OCI-LY3 (cell line): ENCODE results near the gene FMNL2.
"Not testable (repeated sequence)": the region's sequence is repeated elsewhere in the genome, so short reads cannot be mapped to it uniquely, and the experiment has no call there.

Source experiments
- H2AFZ ChIP-seq: fragments of 200-600, 300-600 bp; shearing (Covaris generic); 2 replicates; pipeline ENCODE4 v1.6.0; 2014; ENCODE audit warnings: antibody characterized with exemption, low read depth, low read length
- H3K27ac ChIP-seq: fragments of 200-600, 300-600 bp; sonication (generic); 2 replicates; pipeline ENCODE4 v1.5.1; 2014; ENCODE audit warnings: mild to moderate bottlenecking, low read length, moderate library complexity, mixed read lengths
- H3K27me3 ChIP-seq: fragments of 200-600, 300-600 bp; sonication (generic); 2 replicates; pipeline ENCODE4 v1.6.1; 2014; ENCODE audit warnings: low read depth, low read length, mixed read lengths
- H3K36me3 ChIP-seq: fragments of 200-600, 300-600 bp; sonication (generic); replicated peaks from 2 replicates; pipeline ENCODE3; 2014; ENCODE audit warnings: low read depth, low read length, mixed read lengths
- H3K4me1 ChIP-seq: fragments of 300-600, 200-600 bp; sonication (generic); 2 replicates; pipeline ENCODE4 v1.6.1; 2014; ENCODE audit warnings: low read length, mixed read lengths
- H3K4me2 ChIP-seq: fragments of 200-600, 300-600 bp; sonication (generic); 2 replicates; pipeline ENCODE4 v1.6.1; 2014; ENCODE audit warnings: low read length, mixed read lengths
- H3K4me3 ChIP-seq: fragments of 300-600, 200-600 bp; sonication (generic); 2 replicates; pipeline ENCODE4 v1.5.1; 2014; ENCODE audit warnings: antibody characterized with exemption, mild to moderate bottlenecking, low read length, moderate library complexity
- H3K79me2 ChIP-seq: fragments of 300-600, 200-600 bp; shearing (Covaris generic); 2 replicates; pipeline ENCODE4 v1.6.1; 2014; ENCODE audit warnings: mild to moderate bottlenecking, low read length, mixed read lengths
- H3K9ac ChIP-seq: fragments of 300-600, 200-600 bp; shearing (Covaris generic); 2 replicates; pipeline ENCODE4 v1.6.0; 2014; ENCODE audit warnings: mild to moderate bottlenecking, low read length, moderate library complexity
- H3K9me3 ChIP-seq: fragments of 200-600, 300-600 bp; shearing (Covaris generic); 2 replicates; pipeline ENCODE4 v1.6.1; 2014; ENCODE audit warnings: low read length, mixed read lengths; ENCODE audit not compliant: insufficient read depth
- H4K20me1 ChIP-seq: fragments of 200-600, 300-600 bp; sonication (generic); 2 replicates; pipeline ENCODE4 v1.6.1; 2016; ENCODE audit warnings: low read length, mixed read lengths; ENCODE audit not compliant: insufficient read depth
- EZH2phosphoT487 ChIP-seq: fragments of 200-600 bp; shearing (Covaris generic); IDR thresholded peaks from 2 replicates; pipeline ENCODE4 v1.6.1; 2018; ENCODE audit warnings: antibody characterized with exemption, mixed run types, low read depth
- TF ChIP-seq, protein P1 (sequence below): fragments of 200-600, 300-600 bp; sonication (generic); IDR thresholded peaks from 2 replicates; pipeline ENCODE4 v1.5.1; 2014; ENCODE audit warnings: antibody characterized with exemption, low read length, low read depth

Gene FMNL2

DNA sequence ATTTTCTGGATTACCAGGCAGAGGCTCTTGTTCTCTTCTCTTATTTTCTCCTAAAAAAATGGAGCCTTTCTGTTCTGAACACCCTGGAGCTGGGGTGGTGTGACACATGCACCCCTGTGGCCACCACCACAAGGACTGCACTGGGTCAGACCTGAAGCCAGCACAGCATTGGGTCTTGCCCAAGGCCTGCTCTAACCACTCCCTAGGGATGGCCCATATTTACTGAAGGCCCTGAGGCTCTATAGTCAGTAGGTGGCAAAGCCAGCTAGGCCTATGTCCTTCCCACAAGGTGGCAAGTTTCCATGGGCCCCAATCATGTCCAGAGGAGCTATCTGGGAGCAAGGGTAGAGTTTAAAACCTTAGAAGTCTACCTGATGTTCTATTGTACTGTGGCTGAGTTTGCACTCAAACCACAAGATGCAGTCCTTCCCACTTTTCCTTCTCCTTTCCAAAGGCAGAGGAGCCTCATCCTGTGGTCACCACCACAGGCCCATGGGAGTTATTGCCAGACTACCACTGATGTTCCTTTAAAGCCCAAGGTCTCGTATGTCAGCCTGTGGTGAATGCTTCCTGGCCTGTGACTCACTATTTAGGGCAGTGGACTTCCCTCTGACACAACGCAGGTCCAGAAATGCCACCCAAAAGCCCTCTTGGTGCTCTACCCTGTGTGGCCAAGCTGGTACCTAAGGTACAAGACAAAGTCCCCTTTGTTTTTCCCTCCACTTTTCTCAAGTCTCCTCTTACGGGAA lies 15.0 kb upstream of the FMNL2 start:
- H3K9me3 ChIP-seq = no peaks in the 10 kb centered on the region
- no peak for TF ChIP-seq EZH2phosphoT487
- TF ChIP-seq, protein P1, sequence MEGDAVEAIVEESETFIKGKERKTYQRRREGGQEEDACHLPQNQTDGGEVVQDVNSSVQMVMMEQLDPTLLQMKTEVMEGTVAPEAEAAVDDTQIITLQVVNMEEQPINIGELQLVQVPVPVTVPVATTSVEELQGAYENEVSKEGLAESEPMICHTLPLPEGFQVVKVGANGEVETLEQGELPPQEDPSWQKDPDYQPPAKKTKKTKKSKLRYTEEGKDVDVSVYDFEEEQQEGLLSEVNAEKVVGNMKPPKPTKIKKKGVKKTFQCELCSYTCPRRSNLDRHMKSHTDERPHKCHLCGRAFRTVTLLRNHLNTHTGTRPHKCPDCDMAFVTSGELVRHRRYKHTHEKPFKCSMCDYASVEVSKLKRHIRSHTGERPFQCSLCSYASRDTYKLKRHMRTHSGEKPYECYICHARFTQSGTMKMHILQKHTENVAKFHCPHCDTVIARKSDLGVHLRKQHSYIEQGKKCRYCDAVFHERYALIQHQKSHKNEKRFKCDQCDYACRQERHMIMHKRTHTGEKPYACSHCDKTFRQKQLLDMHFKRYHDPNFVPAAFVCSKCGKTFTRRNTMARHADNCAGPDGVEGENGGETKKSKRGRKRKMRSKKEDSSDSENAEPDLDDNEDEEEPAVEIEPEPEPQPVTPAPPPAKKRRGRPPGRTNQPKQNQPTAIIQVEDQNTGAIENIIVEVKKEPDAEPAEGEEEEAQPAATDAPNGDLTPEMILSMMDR = no peak
- no peak overlapping the region for H2AFZ ChIP-seq
- no peaks in the 10 kb centered on the region for H3K36me3 ChIP-seq
- no peaks in the 10 kb centered on the region for H3K4me1 ChIP-seq
- H3K27me3 ChIP-seq = no peaks in the 10 kb centered on the region
- H3K27ac ChIP-seq = no peak overlapping the region
- no peak overlapping the region for H3K9ac ChIP-seq
- no peaks in the 10 kb centered on the region for H3K79me2 ChIP-seq
- no peak overlapping the region for H3K4me3 ChIP-seq
- H4K20me1 ChIP-seq = no peaks in the 10 kb centered on the region
- no peak overlapping the region for H3K4me2 ChIP-seq

- H3K36me3 ChIP-seq = no peaks in the 10 kb centered on the region
- no peak overlapping the region for H3K4me2 ChIP-seq
- H2AFZ ChIP-seq = no peak overlapping the region
- no peak overlapping the region for H3K4me3 ChIP-seq
- no peaks in the 10 kb centered on the region for H3K9me3 ChIP-seq
- no peak overlapping the region for H3K27ac ChIP-seq
- H4K20me1 ChIP-seq = no peaks in the 10 kb centered on the region
- no peak for TF ChIP-seq EZH2phosphoT487
- TF ChIP-seq, protein P1 = no peak
- no peaks in the 10 kb centered on the region for H3K27me3 ChIP-seq
- H3K79me2 ChIP-seq = no peaks in the 10 kb centered on the region
- H3K9ac ChIP-seq = no peak overlapping the region
- no peaks in the 10 kb centered on the region for H3K4me1 ChIP-seq
These were observed 14.2 kb upstream of the FMNL2 start for GRCh38 chr2:152320814-152321213.

DNA sequence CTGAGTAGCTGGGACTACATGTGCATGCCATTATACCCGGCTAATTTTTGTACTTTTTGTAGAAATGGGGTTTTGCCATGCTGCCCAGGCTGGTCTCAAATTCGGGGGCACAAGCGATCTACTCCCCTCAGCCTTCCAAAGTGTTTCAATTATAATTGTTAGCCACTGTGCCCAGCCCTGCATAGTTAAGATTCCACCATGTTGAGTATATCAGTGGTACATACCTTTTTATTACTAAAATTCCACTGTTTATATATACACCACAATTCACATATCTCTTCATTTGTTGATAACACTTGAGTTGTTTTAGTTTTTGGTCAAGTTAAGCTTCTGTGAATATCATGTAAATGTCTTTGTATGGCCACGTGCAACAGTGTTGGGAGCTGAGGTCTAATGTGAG lies 12.8 kb upstream of the FMNL2 start:
- H4K20me1 ChIP-seq = no peaks in the 10 kb centered on the region
- H3K9me3 ChIP-seq = no peaks in the 10 kb centered on the region
- no peaks in the 10 kb centered on the region for H3K36me3 ChIP-seq
- no peak overlapping the region for H3K27ac ChIP-seq
- H3K27me3 ChIP-seq = no peaks in the 10 kb centered on the region
- no peaks in the 10 kb centered on the region for H3K79me2 ChIP-seq
- no peak overlapping the region for H2AFZ ChIP-seq
- H3K4me2 ChIP-seq = no peak overlapping the region
- H3K4me3 ChIP-seq = no peak overlapping the region
- no peaks in the 10 kb centered on the region for H3K4me1 ChIP-seq
- no peak overlapping the region for H3K9ac ChIP-seq
- TF ChIP-seq EZH2phosphoT487 = no peak
- TF ChIP-seq, protein P1 = no peak

GRCh38 chr2:152325126-152325525 lies 9.8 kb upstream of the FMNL2 start:
- not testable (repeated sequence) for H2AFZ ChIP-seq, H3K4me1 ChIP-seq, H3K36me3 ChIP-seq, H3K9ac ChIP-seq, H3K79me2 ChIP-seq, H3K27ac ChIP-seq, H3K27me3 ChIP-seq, H3K4me3 ChIP-seq, H4K20me1 ChIP-seq, H3K4me2 ChIP-seq, H3K9me3 ChIP-seq
